Fibroblast of skin of scalp (primary cell): ENCODE data around the gene TMEM131L. TPM values are rescaled to one million over a fixed set of nuclear protein-coding genes. Genes with fewer than 3 reads are reported as not detected.
"Not testable (repeated sequence)": the region's sequence is repeated elsewhere in the genome, so short reads cannot be mapped to it uniquely, and the experiment has no call there.

Experiments
- DNase-seq: peaks from one replicate; pipeline ENCODE4 v3.0.0-alpha.2; 2013
- polyA plus RNA-seq, 2 experiments: library from polyadenylated mRNA; unstranded; fragments of 120-200 nt; gene quantifications; one replicate each; pipeline ENCODE4 v1.2.1, GENCODE V29; 2013; ENCODE audit not compliant: insufficient read length in 2 of 2

The TMEM131L gene
- 12.4 TPM for polyA plus RNA-seq (2013, experiment 1 of 2; ENCODE audit: insufficient read length)
- polyA plus RNA-seq (2013, experiment 2 of 2; ENCODE audit: insufficient read length): 13.2 TPM

GRCh38 chr4:153466081-153466948 is at the start of gene TMEM131L:
Gene TMEM131L, plus strand, starts transcription at chr4:153466360. Its CDS starts 38 bp downstream, at chr4:153466398.
- peak; percentile 72 for DNase-seq

- DNase-seq: not testable (repeated sequence)
These were observed 49.7 kb upstream of the TMEM131L start for GRCh38 chr4:153416456-153416855.

- no peak for DNase-seq
These were observed 48.0 kb upstream of the TMEM131L start for GRCh38 chr4:153418121-153418520.

- no peak for DNase-seq
These were observed 47.6 kb upstream of the TMEM131L start for GRCh38 chr4:153418558-153418957.

- DNase-seq: no peak
These were observed 47.1 kb upstream of the TMEM131L start for GRCh38 chr4:153419029-153419428.

- no peak for DNase-seq
These were observed 46.4 kb upstream of the TMEM131L start for GRCh38 chr4:153419673-153420278.

- DNase-seq: no peak
These were observed 45.8 kb upstream of the TMEM131L start for GRCh38 chr4:153420361-153420760.

GRCh38 chr4:153421941-153422340 is 44.2 kb upstream of the TMEM131L start:
- DNase-seq: no peak

GRCh38 chr4:153426207-153426885 is 39.8 kb upstream of the TMEM131L start:
- DNase-seq: no peak

GRCh38 chr4:153427363-153428071 is 38.6 kb upstream of the TMEM131L start:
- peak; percentile 69 for DNase-seq

GRCh38 chr4:153428941-153429475 is 37.2 kb upstream of the TMEM131L start:
- peak; percentile 40 for DNase-seq

- peak; percentile 87 for DNase-seq
These were observed 33.0 kb upstream of the TMEM131L start for GRCh38 chr4:153432965-153433753.

- DNase-seq: no peak
These were observed 32.4 kb upstream of the TMEM131L start for GRCh38 chr4:153433754-153434105.

- no peak for DNase-seq
These were observed 32.0 kb upstream of the TMEM131L start for GRCh38 chr4:153434190-153434589.

GRCh38 chr4:153438916-153439756 is 27.0 kb upstream of the TMEM131L start:
- no peak for DNase-seq

GRCh38 chr4:153439831-153440230 is 26.3 kb upstream of the TMEM131L start:
- DNase-seq: no peak

- DNase-seq: no peak
These were observed 25.7 kb upstream of the TMEM131L start for GRCh38 chr4:153440475-153440874.

- DNase-seq: peak; percentile 72
These were observed 18.8 kb upstream of the TMEM131L start for GRCh38 chr4:153447175-153447905.

- peak; percentile 35 for DNase-seq
These were observed 18.0 kb upstream of the TMEM131L start for GRCh38 chr4:153448003-153448731.
